Lower leg skin (tissue), 4 donors: ENCODE results near the gene EME2. TPM values are rescaled to one million over a fixed set of nuclear protein-coding genes. Genes with fewer than 3 reads are reported as not detected.

Source experiments
- DNase-seq, 2 donors: peaks; one replicate each; pipeline ENCODE4 v3.0.0-alpha.2; 2019; ENCODE audit warnings: low spot score in 2 of 2
- H3K4me3 ChIP-seq: fragments of 200-600 bp; sonication (generic); 2 replicates; pipeline ENCODE4 v1.5.1; 2017; ENCODE audit warnings: mild to moderate bottlenecking, low read depth; ENCODE audit not compliant: poor library complexity, severe bottlenecking
- CTCF ChIP-seq, 3 donors: fragments of 450-650 bp; IDR thresholded peaks; one replicate each; pipeline ENCODE4 v1.5.1; 2016; ENCODE audit warnings: antibody characterized with exemption in 3 of 3, mild to moderate bottlenecking in 3 of 3, moderate library complexity in 2 of 3
- POLR2A ChIP-seq, 2 donors: fragments of 450-650 bp; IDR thresholded peaks; one replicate each; pipeline ENCODE4 v1.6.1; 2016 to 2017; ENCODE audit warnings: antibody characterized with exemption in 2 of 2, mild to moderate bottlenecking in 1 of 2, moderate library complexity in 1 of 2
- WGBS, 2 donors: methylation state at CpG; one replicate each; pipeline ENCODE4 v1.1.5; 2018; 5-methylcytosine and 5-hydroxymethylcytosine counted together
- intact Hi-C: fragments of 100-400 bp; cut with DNase I; formaldehyde crosslinking; loops from one replicate; pipeline ENCODE4 v1.15.0; 2023; ENCODE audit warnings: low total_unique reads
- total RNA-seq, 4 donors: library from RNA; depleted of rRNA; stranded (reverse); fragments of >200 nt; gene quantifications; one replicate each; pipeline ENCODE4 v1.1.0, GENCODE V29; 2016

The EME2 gene
- total RNA-seq, 4 donors from 2014 or later = 7.6 to 22.3 (median 13.0) TPM

GRCh38 chr16:1761751-1762150 is 10.9 kb upstream of the EME2 start:
- intact Hi-C loops = no loop called here
- no peak for DNase-seq
- 92 to 97% methylated on average over 14 to 15 of the region's 15 CpGs for WGBS, 2 donors
- H3K4me3 ChIP-seq = no peak overlapping the region
- no peak for TF ChIP-seq POLR2A (IDR thresholded peaks at IDR 0.05)
- no peak for TF ChIP-seq CTCF (IDR thresholded peaks at IDR 0.05)

- DNase-seq = no peak
- TF ChIP-seq CTCF (IDR thresholded peaks at IDR 0.05) (no peak), POLR2A (IDR thresholded peaks at IDR 0.05) (no peak)
- no peak overlapping the region for H3K4me3 ChIP-seq
- intact Hi-C loops = no loop called here
- WGBS, 2 donors = 87 to 89% methylated on average over 23 to 29 of the region's 30 CpGs
Measured at GRCh38 chr16:1762196-1762878, 10.3 kb upstream of the EME2 start.

- no peak overlapping the region for H3K4me3 ChIP-seq
- TF ChIP-seq POLR2A (IDR thresholded peaks at IDR 0.05) (no peak), CTCF (IDR thresholded peaks at IDR 0.05) (no peak)
- WGBS, 2 donors = 83 to 95% methylated on average over 19 to 24 of the region's 24 CpGs
- intact Hi-C loops = no loop called here
- DNase-seq = no peak
Measured at GRCh38 chr16:1762879-1763520, 9.6 kb upstream of the EME2 start.

GRCh38 chr16:1763521-1764511 is 8.8 kb upstream of the EME2 start:
- no peak overlapping the region for H3K4me3 ChIP-seq
- intact Hi-C loops = no loop called here
- WGBS, 2 donors = 73% methylated on average over 49 to 78 of the region's 81 CpGs
- TF ChIP-seq POLR2A (IDR thresholded peaks at IDR 0.05) (no peak), CTCF (IDR thresholded peaks at IDR 0.05) (no peak)
- DNase-seq = no peak

GRCh38 chr16:1764971-1765370 is 7.6 kb upstream of the EME2 start:
- TF ChIP-seq CTCF (IDR thresholded peaks at IDR 0.05) (no peak), POLR2A (IDR thresholded peaks at IDR 0.05) (no peak)
- no peak overlapping the region for H3K4me3 ChIP-seq
- DNase-seq = no peak
- intact Hi-C loops = no loop called here
- 87 to 89% methylated on average over 15 to 17 of the region's 21 CpGs for WGBS, 2 donors
